ENCODE results near the gene NBEAL1.

DNA sequence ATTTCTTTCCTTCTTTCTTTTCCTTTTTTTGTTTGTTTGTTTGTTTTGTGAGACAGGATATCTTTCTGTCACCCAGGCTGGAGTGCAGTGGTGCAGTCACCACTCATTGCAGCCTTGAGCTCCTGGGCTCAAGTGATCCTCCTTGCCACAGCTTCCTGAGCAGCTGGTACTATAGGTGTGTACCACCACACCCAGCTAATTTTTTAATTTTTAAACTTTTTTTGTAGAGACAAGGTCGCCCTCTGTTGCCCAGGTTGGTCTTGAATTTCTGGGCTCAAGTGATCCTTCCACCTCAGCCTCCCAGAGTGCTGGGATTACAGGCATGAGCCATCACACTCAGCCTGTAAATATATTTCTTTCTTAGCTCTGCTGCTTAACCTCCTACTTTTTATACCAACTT, 140.7 kb downstream of the NBEAL1 start:
- TF ChIP-seq CTCF (optimal IDR thresholded peaks at IDR 0.05 in 1 of 3, IDR thresholded peaks at IDR 0.05 in 1 of 3, conservative IDR thresholded peaks at IDR 0.05 in 1 of 3; ENCODE audit: extremely low read depth in 1 of 3, insufficient read depth in 2 of 3, low read length in 3 of 3) (no peak), EZH2 (IDR thresholded peaks at IDR 0.05; ENCODE audit: low read length) (no peak)
